ENCODE measurements around the gene SLC31A1.

GRCh38 chr9:113176803-113177202, 44.5 kb upstream of the SLC31A1 start:
- TF ChIP-seq CTCF (IDR thresholded peaks at IDR 0.05) (no peak), POLR2A (IDR thresholded peaks at IDR 0.05) (no peak)

Measured in Peyer's patch (tissue), 4 donors.